ENCODE measurements around the gene ZNF747.

- TF ChIP-seq PATZ1 (CRISPR knock-in tag; IDR thresholded peaks at IDR 0.05; ENCODE audit: borderline replicate concordance) (no peak), ZNF565 (CRISPR knock-in tag; conservative IDR thresholded peaks at IDR 0.05; ENCODE audit: low read depth) (no peak), ZNF70 (CRISPR knock-in tag; IDR thresholded peaks at IDR 0.05) (no peak), RARB (CRISPR knock-in tag; IDR thresholded peaks at IDR 0.05) (no peak), ISL1 (CRISPR knock-in tag; IDR thresholded peaks at IDR 0.05) (no peak)
- TF ChIP-seq, protein P1, sequence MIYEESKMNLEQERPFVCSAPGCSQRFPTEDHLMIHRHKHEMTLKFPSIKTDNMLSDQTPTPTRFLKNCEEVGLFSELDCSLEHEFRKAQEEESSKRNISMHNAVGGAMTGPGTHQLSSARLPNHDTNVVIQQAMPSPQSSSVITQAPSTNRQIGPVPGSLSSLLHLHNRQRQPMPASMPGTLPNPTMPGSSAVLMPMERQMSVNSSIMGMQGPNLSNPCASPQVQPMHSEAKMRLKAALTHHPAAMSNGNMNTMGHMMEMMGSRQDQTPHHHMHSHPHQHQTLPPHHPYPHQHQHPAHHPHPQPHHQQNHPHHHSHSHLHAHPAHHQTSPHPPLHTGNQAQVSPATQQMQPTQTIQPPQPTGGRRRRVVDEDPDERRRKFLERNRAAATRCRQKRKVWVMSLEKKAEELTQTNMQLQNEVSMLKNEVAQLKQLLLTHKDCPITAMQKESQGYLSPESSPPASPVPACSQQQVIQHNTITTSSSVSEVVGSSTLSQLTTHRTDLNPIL (CRISPR knock-in tag; IDR thresholded peaks at IDR 0.05; ENCODE audit: low read depth), result no peak
Observed at GRCh38 chr16:30532285-30533145, 2.1 kb downstream of the ZNF747 start.

Measured in SK-N-SH treated with all-trans-retinoic acid at 6 μM for 48 hours (cell line).